Measurements from ENCODE around the gene ZSWIM1. TPM values are rescaled to one million over a fixed set of nuclear protein-coding genes. Genes with fewer than 3 reads are reported as not detected.

Gene ZSWIM1
- polyA plus RNA-seq, 2 donors, result 2.4 to 3.9 TPM

Other genes starting within 250 kb of the ZSWIM1 start
- gene WFDC9, start 249.9 kb upstream of the ZSWIM1 start, polyA plus RNA-seq, result not detected
- not detected for gene WFDC11, start 211.0 kb upstream of the ZSWIM1 start, polyA plus RNA-seq
- gene WFDC13, start 179.2 kb upstream of the ZSWIM1 start, polyA plus RNA-seq, result not detected
- under 1 TPM; 0.07 to 0.18 TPM for gene WFDC10B, start 176.2 kb upstream of the ZSWIM1 start, polyA plus RNA-seq
- not detected for gene SPINT4, start 158.9 kb upstream of the ZSWIM1 start, polyA plus RNA-seq
- 1 to 10 TPM in 1 of 2 donors, under 1 TPM in 1; 0.51 to 2.4 TPM for gene WFDC3, start 89.3 kb upstream of the ZSWIM1 start, polyA plus RNA-seq
- 10 to 100 TPM; 24.6 to 29.4 TPM for gene DNTTIP1, start 89.3 kb upstream of the ZSWIM1 start, polyA plus RNA-seq
- gene UBE2C, start 68.6 kb upstream of the ZSWIM1 start, polyA plus RNA-seq, result 10 to 100 TPM; 53.1 to 83.4 TPM
- 1 to 10 TPM in 1 of 2 donors, under 1 TPM in 1; 0.28 to 1.0 TPM for gene TNNC2, start 53.9 kb upstream of the ZSWIM1 start, polyA plus RNA-seq
- gene SNX21, start 47.4 kb upstream of the ZSWIM1 start, polyA plus RNA-seq, result 10 to 100 TPM in 1 of 2 donors, 1 to 10 TPM in 1; 9.3 to 25.8 TPM
- gene ACOT8, start 23.8 kb upstream of the ZSWIM1 start, polyA plus RNA-seq, result 10 to 100 TPM; 24.8 to 26.6 TPM
- 1 to 10 TPM; 1.1 to 1.5 TPM for gene ZSWIM3, start 23.6 kb upstream of the ZSWIM1 start, polyA plus RNA-seq
- under 1 TPM; 0.76 to 0.96 TPM for gene SPATA25, start 6.4 kb downstream of the ZSWIM1 start, polyA plus RNA-seq
- gene NEURL2, start 10.0 kb downstream of the ZSWIM1 start, polyA plus RNA-seq, result 1 to 10 TPM; 1.4 to 2.5 TPM
- gene CTSA, start 10.1 kb downstream of the ZSWIM1 start, polyA plus RNA-seq, result 10 to 100 TPM; 43.6 to 55.0 TPM
- 10 to 100 TPM; 27.0 to 27.2 TPM for gene PLTP, start 30.9 kb downstream of the ZSWIM1 start, polyA plus RNA-seq
- gene PCIF1, start 53.5 kb downstream of the ZSWIM1 start, polyA plus RNA-seq, result 10 to 100 TPM; 18.0 to 20.9 TPM
- gene ZNF335, start 91.0 kb downstream of the ZSWIM1 start, polyA plus RNA-seq, result 10 to 100 TPM; 10.7 to 18.0 TPM
- under 1 TPM; 0.12 to 0.32 TPM for gene MMP9, start 127.7 kb downstream of the ZSWIM1 start, polyA plus RNA-seq
- gene SLC12A5, start 148.0 kb downstream of the ZSWIM1 start, polyA plus RNA-seq, result under 1 TPM; 0.25 to 0.77 TPM
- gene NCOA5, start 208.7 kb downstream of the ZSWIM1 start, polyA plus RNA-seq, result 10 to 100 TPM in 1 of 2 donors, 1 to 10 TPM in 1; 8.6 to 10.7 TPM
- gene CD40, start 237.1 kb downstream of the ZSWIM1 start, polyA plus RNA-seq, result 10 to 100 TPM in 1 of 2 donors, 1 to 10 TPM in 1; 5.4 to 10.8 TPM

Data from esophagus (tissue), 2 donors.